PC-3 (cell line): ENCODE results near the gene FRK. TPM values are rescaled to one million over a fixed set of nuclear protein-coding genes. Genes with fewer than 3 reads are reported as not detected.

Experiments
- ATAC-seq: fragments of 200-7000 bp; cut with Tn5 transposase; 2 replicates; pipeline ENCODE4 v1.9.1; 2020; ENCODE audit warnings: mild to moderate bottlenecking, moderate library complexity
- BruUV-seq: library from RNA; stranded (reverse); fragments of 400-500 nt; replicated peaks from 2 replicates; lab custom pipeline; 2021; lab: Mats Ljungman, UMichigan
- CTCF ChIA-PET: fragments of 300-600 bp; sonication (Branson Sonifier 250); formaldehyde crosslinking; loops from one replicate; lab custom pipeline; 2022; ENCODE audit warnings: antibody characterized with exemption; lab: Charles Lee
- POLR2A ChIA-PET: fragments of 300-600 bp; sonication (Branson Sonifier 250); formaldehyde crosslinking; loops from one replicate; lab custom pipeline; 2022; ENCODE audit warnings: antibody characterized with exemption; ENCODE audit not compliant: unreplicated experiment; lab: Charles Lee
- DNase-seq: peaks from one replicate; pipeline ENCODE4 v3.0.0-alpha.2; 2015
- H2AFZ ChIP-seq: fragments of 300-600 bp; sonication (generic); 2 replicates; pipeline ENCODE4 v1.6.0; 2016; ENCODE audit warnings: antibody characterized with exemption, low read length
- H3F3A ChIP-seq: fragments of 300-600 bp; sonication (generic); one replicate; pipeline ENCODE4 v1.6.0; 2017; ENCODE audit warnings: antibody characterized with exemption, low read length, control low read depth, mild to moderate bottlenecking; ENCODE audit not compliant: unreplicated experiment
- H3K27ac ChIP-seq: fragments of 300-600 bp; sonication (generic); 2 replicates; pipeline ENCODE4 v1.5.1; 2016; ENCODE audit warnings: mild to moderate bottlenecking, low read length
- H3K27me3 ChIP-seq: fragments of 300-600 bp; sonication (generic); 2 replicates; pipeline ENCODE4 v1.6.1; 2016; ENCODE audit warnings: low read length, mixed read lengths
- H3K36me3 ChIP-seq: fragments of 300-600 bp; sonication (generic); 2 replicates; pipeline ENCODE4 v1.6.1; 2016; ENCODE audit warnings: low read depth, mixed run types, low read length, mixed read lengths
- H3K4me1 ChIP-seq: fragments of 300-600 bp; sonication (generic); 2 replicates; pipeline ENCODE4 v1.5.1; 2016; ENCODE audit warnings: low read length; ENCODE audit not compliant: insufficient read depth
- H3K4me2 ChIP-seq: fragments of 300-600 bp; sonication (generic); 2 replicates; pipeline ENCODE4 v1.6.0; 2016; ENCODE audit warnings: low read length
- H3K4me3 ChIP-seq: fragments of 300-600 bp; sonication (generic); 2 replicates; pipeline ENCODE4 v1.5.1; 2016; ENCODE audit warnings: mild to moderate bottlenecking, low read length, mixed read lengths
- H3K79me2 ChIP-seq: fragments of 300-600 bp; sonication (generic); 2 replicates; pipeline ENCODE4 v1.6.1; 2017; ENCODE audit warnings: low read length, mixed read lengths
- H3K9ac ChIP-seq: fragments of 300-600 bp; sonication (generic); 2 replicates; pipeline ENCODE4 v1.6.0; 2016; ENCODE audit warnings: mild to moderate bottlenecking, low read length
- H3K9me2 ChIP-seq: fragments of 300-600 bp; sonication (generic); replicated peaks from 2 replicates; pipeline ENCODE4 v1.6.1; 2016; ENCODE audit warnings: mixed run types, low read length, mixed read lengths
- H3K9me3 ChIP-seq: fragments of 300-600 bp; sonication (generic); 2 replicates; pipeline ENCODE4 v1.6.1; 2016; ENCODE audit warnings: low read length, mixed read lengths
- H4K20me1 ChIP-seq: fragments of 300-600 bp; sonication (generic); 2 replicates; pipeline ENCODE4 v1.6.1; 2016; ENCODE audit warnings: low read length, mixed read lengths
- EZH2 ChIP-seq: fragments of 300-600 bp; sonication (generic); IDR thresholded peaks from one replicate; pipeline ENCODE4 v1.6.1; 2017; ENCODE audit warnings: antibody characterized with exemption, mild to moderate bottlenecking, low read length; ENCODE audit not compliant: unreplicated experiment
- EZH2phosphoT487 ChIP-seq: fragments of 300-600 bp; sonication (generic); IDR thresholded peaks from 2 replicates; pipeline ENCODE4 v1.6.1; 2018; ENCODE audit warnings: mild to moderate bottlenecking, antibody characterized with exemption, low read length, borderline replicate concordance
- intact Hi-C: fragments of 100-400 bp; cut with micrococcal nuclease; formaldehyde crosslinking; loops from 2 replicates; pipeline ENCODE4 v1.9.0; 2023
- total RNA-seq: library from RNA; depleted of rRNA; stranded (reverse); fragments of >200 nt; gene quantifications from 2 replicates; pipeline ENCODE4 v1.2.3, GENCODE V29; 2014
- TF ChIP-seq, protein P1 (sequence below): fragments of 300-600 bp; sonication (generic); conservative IDR thresholded peaks from 2 replicates; pipeline ENCODE4 v1.5.1; 2017; ENCODE audit warnings: antibody characterized with exemption, low read depth, mild to moderate bottlenecking, low read length

Gene FRK
- total RNA-seq, 1 experiment from 2014 or later: 0.66 TPM

DNA sequence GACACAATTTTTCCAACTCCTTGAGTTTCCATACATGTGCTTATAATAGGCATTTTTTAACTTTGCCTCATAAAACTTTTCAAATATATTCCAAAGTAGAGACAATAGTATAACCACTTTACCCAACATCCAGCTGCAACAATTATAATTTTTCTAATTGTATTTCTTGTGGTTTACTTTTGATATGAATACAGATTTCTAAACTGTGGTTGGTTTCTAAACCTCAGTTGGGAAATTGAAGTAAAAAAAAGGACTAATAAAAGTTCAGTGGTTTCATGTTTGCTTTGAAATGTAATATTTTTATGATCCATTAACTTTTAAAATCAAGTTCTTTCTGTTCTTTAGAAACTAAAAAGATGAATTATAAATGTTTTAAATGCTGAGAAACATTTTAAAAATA, 40.0 kb downstream of the FRK start:
- Histone ChIP-seq H4K20me1 (no peaks in the 10 kb centered on the region), H3F3A (no peaks in the 10 kb centered on the region), H3K4me3 (no peak overlapping the region), H3K4me1 (peaks cover 31% of the 10 kb centered on the region), H3K79me2 (no peaks in the 10 kb centered on the region), H3K9ac (no peak overlapping the region), H3K27ac (no peak overlapping the region), H3K9me2 (no peaks in the 10 kb centered on the region), H3K36me3 (no peaks in the 10 kb centered on the region), H3K9me3 (no peaks in the 10 kb centered on the region), H3K27me3 (no peaks in the 10 kb centered on the region), H3K4me2 (no peak overlapping the region), H2AFZ (no peak overlapping the region)
- no peak for TF ChIP-seq EZH2
- no peak for TF ChIP-seq EZH2phosphoT487
- TF ChIP-seq, protein P1, sequence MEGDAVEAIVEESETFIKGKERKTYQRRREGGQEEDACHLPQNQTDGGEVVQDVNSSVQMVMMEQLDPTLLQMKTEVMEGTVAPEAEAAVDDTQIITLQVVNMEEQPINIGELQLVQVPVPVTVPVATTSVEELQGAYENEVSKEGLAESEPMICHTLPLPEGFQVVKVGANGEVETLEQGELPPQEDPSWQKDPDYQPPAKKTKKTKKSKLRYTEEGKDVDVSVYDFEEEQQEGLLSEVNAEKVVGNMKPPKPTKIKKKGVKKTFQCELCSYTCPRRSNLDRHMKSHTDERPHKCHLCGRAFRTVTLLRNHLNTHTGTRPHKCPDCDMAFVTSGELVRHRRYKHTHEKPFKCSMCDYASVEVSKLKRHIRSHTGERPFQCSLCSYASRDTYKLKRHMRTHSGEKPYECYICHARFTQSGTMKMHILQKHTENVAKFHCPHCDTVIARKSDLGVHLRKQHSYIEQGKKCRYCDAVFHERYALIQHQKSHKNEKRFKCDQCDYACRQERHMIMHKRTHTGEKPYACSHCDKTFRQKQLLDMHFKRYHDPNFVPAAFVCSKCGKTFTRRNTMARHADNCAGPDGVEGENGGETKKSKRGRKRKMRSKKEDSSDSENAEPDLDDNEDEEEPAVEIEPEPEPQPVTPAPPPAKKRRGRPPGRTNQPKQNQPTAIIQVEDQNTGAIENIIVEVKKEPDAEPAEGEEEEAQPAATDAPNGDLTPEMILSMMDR: no peak
- intact Hi-C loops: no loop called here
- DNase-seq (no peak), ATAC-seq (no peak)
- no TSS peak for BruUV-seq
- CTCF ChIA-PET: no interaction called here
- POLR2A ChIA-PET: no interaction called here

DNA sequence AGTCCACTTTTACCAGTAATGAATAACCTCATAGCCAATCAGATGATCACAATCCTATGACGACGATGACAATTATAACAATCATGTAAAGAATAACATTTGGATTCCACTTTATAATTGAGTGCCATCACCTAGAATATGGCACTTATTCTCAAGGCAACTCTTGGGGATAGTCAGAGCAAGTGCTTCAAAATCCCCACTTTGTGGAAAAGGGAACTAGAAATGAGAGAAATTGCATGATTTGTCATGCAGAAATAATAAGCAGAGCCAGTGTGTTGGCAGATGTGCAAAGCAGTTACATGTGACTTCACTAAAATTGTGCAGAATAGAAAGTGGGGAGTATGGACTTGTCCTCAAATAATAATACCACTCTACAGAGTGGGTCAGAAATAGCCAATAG, 41.3 kb downstream of the FRK start:
- no peaks in the 10 kb centered on the region for H3F3A ChIP-seq
- no peaks in the 10 kb centered on the region for H3K36me3 ChIP-seq
- CTCF ChIA-PET: no interaction called here
- no peak for ATAC-seq
- H3K9ac ChIP-seq: no peak overlapping the region
- no peak overlapping the region for H3K4me3 ChIP-seq
- POLR2A ChIA-PET: no interaction called here
- no peak for DNase-seq
- H4K20me1 ChIP-seq: no peaks in the 10 kb centered on the region
- H3K27me3 ChIP-seq: no peaks in the 10 kb centered on the region
- H3K9me2 ChIP-seq: no peaks in the 10 kb centered on the region
- peaks cover 23% of the 10 kb centered on the region for H3K4me1 ChIP-seq
- H3K4me2 ChIP-seq: no peak overlapping the region
- no peak overlapping the region for H3K27ac ChIP-seq
- intact Hi-C loops: no loop called here
- no peak for TF ChIP-seq EZH2phosphoT487
- TF ChIP-seq, protein P1: no peak
- TF ChIP-seq EZH2: no peak
- H3K79me2 ChIP-seq: no peaks in the 10 kb centered on the region
- H2AFZ ChIP-seq: no peak overlapping the region
- no peaks in the 10 kb centered on the region for H3K9me3 ChIP-seq
- BruUV-seq: no TSS peak

DNA sequence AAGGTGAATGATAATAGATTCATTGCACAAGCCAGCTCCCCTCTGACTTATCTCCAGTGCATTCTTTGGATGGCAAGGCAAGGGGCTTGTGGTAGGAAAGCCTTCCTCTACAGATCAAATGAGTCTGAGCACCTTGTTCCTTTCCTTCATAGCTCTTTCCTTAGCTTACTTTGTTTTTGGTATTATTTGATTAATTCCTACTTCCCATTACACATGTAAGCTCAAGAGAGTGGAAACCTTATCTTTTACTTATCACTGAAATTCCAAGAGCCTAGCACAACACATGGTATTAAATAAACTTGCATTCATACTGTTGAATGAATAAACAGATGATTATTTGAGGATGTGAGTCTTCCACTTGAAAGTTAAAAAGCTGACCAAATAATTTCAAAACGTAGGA, 41.7 kb downstream of the FRK start:
- H3K27me3 ChIP-seq: no peaks in the 10 kb centered on the region
- ChIA-PET CTCF (no interaction called here), POLR2A (no interaction called here)
- H3K79me2 ChIP-seq: no peaks in the 10 kb centered on the region
- H3K4me2 ChIP-seq: no peak overlapping the region
- H3K9me3 ChIP-seq: no peaks in the 10 kb centered on the region
- H3F3A ChIP-seq: no peaks in the 10 kb centered on the region
- ATAC-seq (no peak), DNase-seq (no peak)
- no peaks in the 10 kb centered on the region for H4K20me1 ChIP-seq
- intact Hi-C loops: no loop called here
- no TSS peak for BruUV-seq
- no peak overlapping the region for H3K27ac ChIP-seq
- H2AFZ ChIP-seq: no peak overlapping the region
- peaks cover 25% of the 10 kb centered on the region for H3K4me1 ChIP-seq
- TF ChIP-seq, protein P1: no peak
- no peak overlapping the region for H3K4me3 ChIP-seq
- no peaks in the 10 kb centered on the region for H3K36me3 ChIP-seq
- no peaks in the 10 kb centered on the region for H3K9me2 ChIP-seq
- H3K9ac ChIP-seq: no peak overlapping the region
